ENCODE results near the gene TCIRG1.

DNA sequence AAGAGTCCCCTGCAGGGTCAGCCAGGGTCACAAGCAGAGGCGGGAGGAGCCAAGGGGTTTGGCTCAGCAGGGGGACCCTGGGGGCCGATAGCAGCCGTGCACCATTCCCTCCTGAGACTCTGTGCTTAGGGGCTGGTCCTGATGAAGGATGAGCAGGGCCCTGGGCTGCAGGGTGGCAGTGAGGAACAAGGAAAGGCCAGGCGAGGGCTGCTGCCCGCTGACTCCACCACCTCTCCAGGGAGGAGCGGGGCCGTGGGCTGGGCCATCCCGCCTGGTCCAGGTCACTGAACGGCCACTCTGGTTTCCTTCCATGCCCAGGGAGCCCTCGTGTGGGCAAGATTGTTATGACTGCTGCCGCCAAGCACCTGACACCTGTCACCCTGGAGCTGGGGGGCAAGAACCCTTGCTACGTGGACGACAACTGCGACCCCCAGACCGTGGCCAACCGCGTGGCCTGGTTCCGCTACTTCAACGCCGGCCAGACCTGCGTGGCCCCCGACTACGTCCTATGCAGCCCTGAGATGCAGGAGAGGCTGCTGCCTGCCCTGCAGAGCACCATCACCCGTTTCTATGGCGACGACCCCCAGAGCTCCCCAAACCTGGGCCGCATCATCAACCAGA, 17.5 kb upstream of the TCIRG1 start:
- TF ChIP-seq, protein P1, sequence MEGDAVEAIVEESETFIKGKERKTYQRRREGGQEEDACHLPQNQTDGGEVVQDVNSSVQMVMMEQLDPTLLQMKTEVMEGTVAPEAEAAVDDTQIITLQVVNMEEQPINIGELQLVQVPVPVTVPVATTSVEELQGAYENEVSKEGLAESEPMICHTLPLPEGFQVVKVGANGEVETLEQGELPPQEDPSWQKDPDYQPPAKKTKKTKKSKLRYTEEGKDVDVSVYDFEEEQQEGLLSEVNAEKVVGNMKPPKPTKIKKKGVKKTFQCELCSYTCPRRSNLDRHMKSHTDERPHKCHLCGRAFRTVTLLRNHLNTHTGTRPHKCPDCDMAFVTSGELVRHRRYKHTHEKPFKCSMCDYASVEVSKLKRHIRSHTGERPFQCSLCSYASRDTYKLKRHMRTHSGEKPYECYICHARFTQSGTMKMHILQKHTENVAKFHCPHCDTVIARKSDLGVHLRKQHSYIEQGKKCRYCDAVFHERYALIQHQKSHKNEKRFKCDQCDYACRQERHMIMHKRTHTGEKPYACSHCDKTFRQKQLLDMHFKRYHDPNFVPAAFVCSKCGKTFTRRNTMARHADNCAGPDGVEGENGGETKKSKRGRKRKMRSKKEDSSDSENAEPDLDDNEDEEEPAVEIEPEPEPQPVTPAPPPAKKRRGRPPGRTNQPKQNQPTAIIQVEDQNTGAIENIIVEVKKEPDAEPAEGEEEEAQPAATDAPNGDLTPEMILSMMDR (IDR thresholded peaks at IDR 0.05; ENCODE audit: insufficient read depth, low read length, poor library complexity, severe bottlenecking) = no peak
- no peak for TF ChIP-seq EZH2phosphoT487 (conservative IDR thresholded peaks at IDR 0.05; ENCODE audit: low read length)

Measured in SU-DHL-6 (cell line).